HG03575 (cell line): Measurements from ENCODE around the gene ALOX15B.

Source experiments
- ATAC-seq: cut with Tn5 transposase; IDR thresholded peaks from one replicate; pipeline ENCODE4 v1.9.1; 2021; ENCODE audit not compliant: unreplicated experiment, insufficient number of reproducible peaks, low FRiP score; ENCODE audit errors: extremely low read depth

The ALOX15B gene

GRCh38 chr17:8038954-8039610, at the start of gene ALOX15B:
Gene ALOX15B (plus strand): TSS chr17:8039059. CDS start chr17:8039156, 97 bp downstream.
- no peak for ATAC-seq

GRCh38 chr17:7989781-7990655, 48.8 kb upstream of the ALOX15B start:
- ATAC-seq, result no peak

GRCh38 chr17:7992516-7992915, 46.3 kb upstream of the ALOX15B start:
- ATAC-seq, result no peak

- no peak for ATAC-seq
These were observed 45.9 kb upstream of the ALOX15B start for GRCh38 chr17:7992924-7993323.

GRCh38 chr17:7993972-7994589, 44.8 kb upstream of the ALOX15B start:
- no peak for ATAC-seq

- ATAC-seq, result no peak
These were observed 43.1 kb upstream of the ALOX15B start for GRCh38 chr17:7995724-7996123.

GRCh38 chr17:7997186-7997585, 41.7 kb upstream of the ALOX15B start:
- ATAC-seq, result no peak

- ATAC-seq, result no peak
These were observed 36.7 kb upstream of the ALOX15B start, which contains the start of gene GUCY2D for GRCh38 chr17:8001976-8002720. Gene GUCY2D (plus strand): TSS chr17:8002615. CDS start chr17:8003048, 433 bp downstream.

- no peak for ATAC-seq
These were observed 35.9 kb upstream of the ALOX15B start for GRCh38 chr17:8002721-8003593.

GRCh38 chr17:8003594-8004181, 35.2 kb upstream of the ALOX15B start:
- ATAC-seq, result no peak

- no peak for ATAC-seq
These were observed 34.0 kb upstream of the ALOX15B start for GRCh38 chr17:8004899-8005298.

- ATAC-seq, result no peak
These were observed 33.5 kb upstream of the ALOX15B start for GRCh38 chr17:8005357-8005756.

- no peak for ATAC-seq
These were observed 32.7 kb upstream of the ALOX15B start for GRCh38 chr17:8005967-8006730.

- ATAC-seq, result no peak
These were observed 31.8 kb upstream of the ALOX15B start for GRCh38 chr17:8006836-8007680.

GRCh38 chr17:8007836-8008235, 31.0 kb upstream of the ALOX15B start:
- no peak for ATAC-seq

GRCh38 chr17:8012045-8012580, 26.7 kb upstream of the ALOX15B start:
- no peak for ATAC-seq
